ENCODE data around the gene CUX1.

Gene CUX1

GRCh38 chr7:101941481-101942383 is 124.3 kb downstream of the CUX1 start:
- DNase-seq, result no peak

DNA sequence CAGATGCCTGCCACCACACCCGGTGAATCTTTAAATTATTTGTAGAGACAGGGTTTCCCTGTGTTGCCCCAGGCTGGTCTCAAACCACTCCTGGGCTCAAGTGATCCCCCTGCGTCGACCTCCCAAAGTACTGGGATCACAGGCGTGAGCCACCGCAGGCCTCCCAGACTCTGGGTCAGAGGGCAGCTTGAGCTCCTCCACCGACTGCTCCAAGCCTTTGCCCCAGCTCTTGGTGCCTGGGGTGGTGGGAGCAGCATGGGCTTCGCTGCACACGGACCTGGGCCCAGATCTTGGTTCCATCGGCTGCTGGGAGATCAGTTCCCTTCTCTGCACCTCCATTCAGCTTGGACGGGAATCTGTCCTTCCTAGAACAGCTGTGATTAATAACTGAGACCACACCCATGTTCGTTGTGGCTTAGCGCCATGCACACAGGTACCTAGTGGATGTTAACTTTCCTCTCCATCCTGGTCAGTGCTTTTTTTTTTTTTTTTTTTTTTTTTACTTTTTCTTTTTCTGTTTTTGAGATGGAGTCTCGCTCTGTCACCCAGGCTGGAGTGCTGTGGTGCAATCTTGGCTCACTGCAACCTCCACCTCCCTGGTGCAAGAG is 125.3 kb downstream of the CUX1 start:
- DNase-seq, result no peak

DNA sequence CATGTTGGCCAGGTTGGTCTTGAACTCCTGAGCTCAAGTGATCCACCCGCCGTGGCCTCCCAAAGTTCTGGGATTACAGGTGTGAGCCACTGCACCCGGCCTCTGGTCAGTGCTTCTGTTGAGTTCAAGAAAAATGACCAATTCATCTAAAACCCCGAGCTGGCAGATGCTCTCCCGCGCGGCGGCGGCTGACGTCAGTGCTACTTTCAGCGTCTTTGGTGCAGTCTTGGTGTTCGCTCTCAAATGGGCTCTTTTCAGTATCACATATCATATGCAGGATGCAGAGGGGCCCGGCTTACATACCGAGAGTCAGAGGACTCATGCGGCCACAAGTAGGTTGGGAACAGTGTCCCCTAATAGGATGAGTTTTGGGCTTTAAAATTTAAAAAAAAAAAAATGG is 125.9 kb downstream of the CUX1 start:
- DNase-seq, result no peak

GRCh38 chr7:101943889-101944600 is 126.6 kb downstream of the CUX1 start:
- no peak for DNase-seq

DNA sequence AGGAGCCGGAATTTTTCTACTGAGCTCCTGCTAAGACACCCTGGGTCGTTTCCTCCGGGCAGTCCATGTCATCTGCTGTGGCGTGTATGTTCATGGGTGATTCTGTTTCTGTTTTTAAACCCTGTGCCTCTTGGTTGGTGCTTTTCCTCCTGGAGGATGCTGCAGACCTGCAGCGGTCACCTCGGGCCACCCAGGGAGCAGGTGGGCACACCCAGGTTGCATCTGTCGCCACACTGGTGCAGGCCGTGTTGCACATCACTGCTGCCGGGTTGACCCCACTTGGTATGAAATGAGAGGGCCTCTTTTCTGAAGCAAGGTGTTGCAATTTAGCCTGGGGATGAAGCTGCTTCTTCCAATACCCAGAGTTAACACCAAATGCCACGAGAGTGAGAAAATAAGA is 127.2 kb downstream of the CUX1 start:
- no peak for DNase-seq

GRCh38 chr7:101945034-101945758 is 127.8 kb downstream of the CUX1 start:
- DNase-seq, result no peak

DNA sequence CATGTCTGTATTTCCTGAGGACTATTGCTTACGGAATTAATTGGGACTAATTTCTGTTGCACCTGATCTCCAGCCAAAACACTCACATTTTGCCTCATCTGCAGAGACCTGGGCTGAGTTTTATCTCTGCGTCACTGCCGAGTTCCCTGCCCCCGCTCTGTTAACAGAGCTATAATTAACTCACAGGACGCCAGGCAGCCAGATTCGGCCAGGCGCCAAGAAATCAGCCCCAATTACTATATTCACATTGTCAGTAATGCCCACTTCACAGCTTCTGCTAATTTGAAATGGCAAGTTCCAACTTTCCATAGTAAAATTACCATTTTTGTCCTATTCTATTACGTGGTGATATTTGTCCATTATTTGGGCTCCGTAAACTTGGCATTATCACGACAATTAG is 130.5 kb downstream of the CUX1 start:
- DNase-seq, result no peak

DNA sequence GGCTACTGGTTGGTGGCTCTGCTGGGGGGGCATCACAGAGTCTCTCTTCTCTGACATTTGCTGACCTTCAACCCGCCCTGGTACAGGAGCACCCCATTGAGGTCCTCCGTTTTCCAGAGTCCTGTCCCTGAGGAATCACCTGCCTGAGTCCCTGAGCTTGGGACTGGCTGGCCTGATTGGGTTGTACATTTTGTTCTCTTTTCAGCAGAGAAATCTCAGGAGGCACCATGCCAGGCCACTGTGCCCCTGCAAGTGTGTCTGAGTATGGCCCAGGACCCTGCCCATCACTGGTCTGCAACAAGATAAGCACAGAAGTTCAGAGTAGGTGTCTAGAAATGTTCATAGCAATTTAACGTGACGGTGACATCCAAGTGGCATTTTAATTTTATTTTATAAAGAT is 131.2 kb downstream of the CUX1 start:
- DNase-seq, result no peak

DNA sequence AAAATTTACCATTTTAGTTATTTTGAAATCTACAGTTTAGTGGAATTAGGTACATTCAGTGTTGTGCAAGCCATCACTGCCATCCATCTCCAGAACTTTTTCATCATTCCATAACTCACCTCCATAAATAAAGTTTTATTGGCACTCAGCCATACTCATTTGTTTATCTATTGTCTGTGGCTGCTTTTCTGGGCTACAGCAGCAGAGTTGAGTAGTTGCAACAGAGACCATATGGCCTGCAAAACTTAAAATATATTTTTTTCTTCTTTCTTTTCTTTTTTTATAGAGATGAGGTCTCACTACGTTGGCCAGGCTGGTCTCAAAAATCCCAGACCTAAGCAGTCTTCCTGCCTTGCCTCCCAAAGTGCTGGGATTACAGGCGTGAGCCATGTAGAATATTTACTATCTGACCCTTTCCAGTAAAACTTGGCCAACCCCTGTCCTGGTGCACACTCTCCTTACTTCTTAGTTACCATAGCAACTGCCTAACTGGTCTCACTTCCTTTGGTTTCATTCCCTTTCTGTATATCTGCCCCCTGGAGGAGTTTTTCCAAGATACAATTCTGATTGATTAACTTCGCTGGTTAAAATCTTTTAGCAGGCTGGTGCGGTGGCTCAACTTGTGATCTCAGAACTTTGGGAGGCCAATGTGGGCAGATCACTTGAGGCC is 133.2 kb downstream of the CUX1 start:
- DNase-seq, result no peak

DNA sequence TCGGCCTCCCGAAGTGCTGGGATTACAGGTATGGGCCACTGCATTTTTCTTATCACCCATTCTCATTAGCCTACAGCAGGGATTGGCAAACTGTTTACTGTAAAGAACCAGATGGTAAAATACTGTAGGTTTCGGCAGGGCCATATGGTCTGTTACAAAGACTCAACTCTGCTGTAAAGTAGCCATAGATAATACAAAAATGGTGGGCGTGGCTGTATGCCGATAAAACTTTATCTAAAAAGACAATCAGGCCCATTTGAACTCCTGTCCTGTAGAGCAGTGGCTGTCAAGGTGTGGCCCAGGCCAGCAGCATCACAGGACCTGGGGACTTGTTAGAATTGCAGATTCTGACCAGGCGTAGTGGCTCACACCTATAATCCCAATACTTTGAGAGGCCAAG is 134.3 kb downstream of the CUX1 start:
- no peak for DNase-seq

GRCh38 chr7:101952355-101953247 is 135.2 kb downstream of the CUX1 start:
- DNase-seq, result no peak

DNA sequence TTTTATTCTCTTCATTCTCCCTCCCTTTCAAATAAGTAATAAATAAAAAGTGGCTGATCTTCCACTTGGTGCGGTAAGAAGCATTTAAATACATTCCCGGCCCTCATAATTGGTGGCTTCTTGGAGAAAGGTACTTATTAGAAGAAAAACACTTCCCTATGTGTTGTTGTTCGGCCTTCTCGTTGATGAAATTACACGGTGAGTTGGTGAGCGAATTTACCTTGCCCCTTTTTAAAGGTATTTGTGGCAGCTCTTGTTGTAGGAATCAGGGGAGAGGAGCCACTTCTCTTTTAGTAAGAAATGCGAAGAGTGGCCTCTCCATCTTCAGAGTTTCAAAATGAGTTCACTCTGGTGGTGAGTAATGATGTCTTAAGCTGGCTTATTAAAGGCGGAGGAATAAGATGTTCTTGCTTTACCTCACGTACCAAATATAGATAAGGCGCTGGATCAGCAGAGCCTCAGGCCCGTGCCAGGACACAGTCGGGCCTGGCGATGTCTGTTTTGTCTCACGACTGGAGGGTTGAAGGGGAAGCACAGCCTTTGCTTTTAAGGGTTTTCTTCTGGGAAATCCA is 135.9 kb downstream of the CUX1 start:
- DNase-seq, result no peak

- DNase-seq, result no peak
Observed at GRCh38 chr7:101954499-101954898, 137.1 kb downstream of the CUX1 start.

- DNase-seq, result no peak
Observed at GRCh38 chr7:101956130-101956529, 138.7 kb downstream of the CUX1 start.

GRCh38 chr7:101957744-101958525 is 140.5 kb downstream of the CUX1 start:
- DNase-seq, result no peak

- no peak for DNase-seq
Observed at GRCh38 chr7:101959342-101959741, 141.9 kb downstream of the CUX1 start.

DNA sequence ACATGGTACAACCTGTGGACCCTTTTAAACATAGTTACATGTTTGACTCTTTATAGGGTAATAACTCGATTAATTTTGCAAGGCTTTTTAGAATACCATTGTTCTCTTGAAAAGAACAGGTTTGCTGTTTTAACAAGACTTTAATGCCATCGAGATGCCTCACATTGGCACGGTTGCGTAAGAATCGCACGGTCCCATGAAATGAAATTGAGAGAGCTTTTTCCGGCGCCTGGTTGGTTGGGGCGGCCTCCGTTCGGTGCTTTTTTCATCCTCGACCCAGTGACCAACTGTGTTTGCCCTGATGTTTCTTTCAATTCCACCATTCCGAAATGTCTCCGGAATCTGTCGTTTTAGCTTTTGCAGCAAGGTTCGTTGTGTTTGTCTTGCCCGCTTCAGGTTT is 142.4 kb downstream of the CUX1 start:
- no peak for DNase-seq

DNA sequence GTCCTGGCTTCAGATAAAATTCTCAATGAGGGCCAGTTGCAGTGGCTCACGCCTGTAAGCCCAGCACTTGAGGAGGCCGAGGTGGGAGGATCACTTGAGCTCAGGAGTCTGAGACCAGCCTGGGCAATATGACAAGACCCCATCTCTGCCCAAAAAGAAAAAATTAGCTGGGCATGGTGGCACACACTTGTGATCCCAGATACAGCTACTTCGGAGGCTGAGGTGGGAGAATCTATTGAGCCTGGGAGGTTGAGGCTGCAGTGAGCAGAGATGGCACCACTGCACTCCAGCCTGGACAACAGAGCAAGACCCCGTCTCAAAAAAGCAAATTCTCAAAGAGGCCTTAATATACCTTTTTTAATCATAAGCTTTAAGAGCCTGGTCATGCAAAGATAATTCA is 142.9 kb downstream of the CUX1 start:
- no peak for DNase-seq

DNA sequence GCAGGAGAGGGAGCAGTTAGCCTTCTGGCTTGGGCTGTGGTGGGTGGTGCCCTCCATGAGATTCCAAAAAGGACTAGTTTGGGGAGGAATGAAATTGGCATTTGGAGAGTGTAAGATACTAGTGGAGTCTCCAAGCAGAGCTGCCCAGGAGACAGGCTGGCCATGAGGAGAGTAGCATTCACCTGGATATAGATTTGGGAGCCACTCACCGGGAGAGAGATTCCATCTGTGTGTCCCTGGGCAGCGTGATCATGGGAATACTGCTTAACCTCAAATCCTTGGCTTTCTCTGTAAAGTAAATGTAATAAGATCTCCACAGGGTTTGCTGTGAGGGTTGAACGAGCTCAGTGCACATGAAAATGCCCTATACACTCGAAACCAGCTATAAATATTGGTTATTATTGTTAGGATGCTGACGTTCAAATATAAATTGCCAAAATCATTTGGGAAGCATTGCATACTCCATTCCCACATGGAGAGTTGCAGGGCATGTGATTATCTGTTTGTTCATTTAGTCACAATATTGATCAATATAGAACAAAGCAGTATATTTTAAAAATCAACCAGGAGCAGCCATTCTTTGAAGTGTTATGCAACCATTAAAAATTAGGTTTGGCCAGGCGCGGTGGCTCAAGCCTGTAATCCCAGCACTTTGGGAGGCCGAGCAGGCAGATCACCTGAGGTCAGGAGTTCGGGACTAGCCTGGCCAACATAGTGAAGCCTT is 143.7 kb downstream of the CUX1 start:
- no peak for DNase-seq

GRCh38 chr7:101961811-101962210 is 144.4 kb downstream of the CUX1 start:
- no peak for DNase-seq

All from AML-193 (cell line).